Spleen (tissue), 7 donors: Measurements from ENCODE around the gene ARTN.

Experiments
- CTCF ChIP-seq, 11 experiments: fragments of 200-600 bp in 7 of 11; fragments of 450-650 bp in 4 of 11; sonication (generic) in 4 of 11; IDR thresholded peaks in 8 of 11; conservative IDR thresholded peaks in 3 of 11; 1 replicate in 7 of 11; 2 replicates in 4 of 11; pipeline versions ENCODE4 v1.4.0 to v1.8.0; 2016 to 2021; ENCODE audit warnings: antibody characterized with exemption in 11 of 11, inconsistent platforms in 4 of 11, mild to moderate bottlenecking in 1 of 11
- POLR2A ChIP-seq, 3 donors: fragments of 450-650 bp; IDR thresholded peaks; one replicate each; pipeline ENCODE4 v1.5.1; 2017; ENCODE audit warnings: antibody characterized with exemption in 3 of 3, mild to moderate bottlenecking in 1 of 3
- POLR2AphosphoS5 ChIP-seq, 3 donors: sonication (generic); formaldehyde crosslinking; IDR thresholded peaks; one replicate each; pipeline ENCODE4 v1.5.1; 2017; ENCODE audit warnings: antibody characterized with exemption in 3 of 3
- donor health status: DM: no; HTN: no; CAD: no; lungs with moderate emphysema.
- donor health status: DM: no; HTN: no; CAD: no.
- donor health status: DM: no; HTN: no; CAD: no.

GRCh38 chr1:43931711-43932660 lies 1.6 kb upstream of the ARTN start:
- TF ChIP-seq CTCF (IDR thresholded peaks at IDR 0.05 in 8 of 11, conservative IDR thresholded peaks at IDR 0.05 in 3 of 11) (no peak), POLR2A (IDR thresholded peaks at IDR 0.05) (no peak), POLR2AphosphoS5 (IDR thresholded peaks at IDR 0.05) (no peak)
